Peyer's patch (tissue), 4 donors: ENCODE measurements around the gene LRP5.

Source experiments
- CTCF ChIP-seq, 6 experiments: fragments of 450-650 bp in 4 of 6; fragments of 200-600 bp in 2 of 6; sonication (generic) in 1 of 6; IDR thresholded peaks; one replicate each; pipeline ENCODE4 v1.5.1; 2017 to 2019; ENCODE audit warnings: antibody characterized with exemption in 6 of 6, mild to moderate bottlenecking in 3 of 6, moderate library complexity in 1 of 6
- POLR2A ChIP-seq, 2 donors: fragments of 450-650 bp; IDR thresholded peaks; one replicate each; pipeline ENCODE4 v1.5.1; 2017; ENCODE audit warnings: antibody characterized with exemption in 2 of 2, mild to moderate bottlenecking in 2 of 2, moderate library complexity in 2 of 2

- TF ChIP-seq POLR2A (IDR thresholded peaks at IDR 0.05) (no peak), CTCF (IDR thresholded peaks at IDR 0.05) (no peak)
Measured at GRCh38 chr11:68340003-68340767, 27.8 kb downstream of the LRP5 start.
